ENCODE results near the gene SNCAIP. TPM values are rescaled to one million over a fixed set of nuclear protein-coding genes. Genes with fewer than 3 reads are reported as not detected.

The SNCAIP gene
- total and polyA plus RNA-seq, 2 experiments from 2014 or later: 6.1 to 11.9 TPM

- Mint-ChIP-seq H3K27me3 (ENCODE audit: insufficient read depth, low read depth, poor library complexity) (peaks cover 7% of the 10 kb centered on the region), H3K4me3 (no peak overlapping the region), H3K4me1 (peaks cover 62% of the 10 kb centered on the region), H3K9me3 (no peaks in the 10 kb centered on the region; the same call in 2 of the 3 replicates), H3K36me3 (ENCODE audit: low read depth) (peaks cover 6% of the 10 kb centered on the region; the same call in 2 of the 3 replicates), H3K27ac (peak overlapping the region; percentile 28)
- no peak overlapping the region for H3K4me3 ChIP-seq
- H3K79me2 ChIP-seq (replicated peaks; ENCODE audit: insufficient read depth): no peaks in the 10 kb centered on the region
- H3K4me2 ChIP-seq: peak overlapping the region; percentile 34; the same call in 1 of the 2 replicates
- peaks cover 45% of the 10 kb centered on the region for H3K4me1 ChIP-seq (ENCODE audit: insufficient read depth)
- no peaks in the 10 kb centered on the region for H3K36me3 ChIP-seq (ENCODE audit: insufficient read depth)
- TF ChIP-seq ZNF114 (CRISPR knock-in tag; IDR thresholded peaks at IDR 0.05) (no peak), CTCF (conservative IDR thresholded peaks at IDR 0.05; ENCODE audit: low read depth in 2 of 2) (peak in 1 of 2 experiments; percentile 45; a peak in 2 of 4 replicates)
- H3K27ac ChIP-seq (ENCODE audit: low read depth): peak overlapping the region; percentile 39
- H3K27me3 ChIP-seq (ENCODE audit: insufficient read depth): no peaks in the 10 kb centered on the region
- no peaks in the 10 kb centered on the region for H4K20me1 ChIP-seq (replicated peaks; ENCODE audit: insufficient read depth)
- DNase-seq (ENCODE audit: low spot score) (peak; percentile 50), ATAC-seq (peak; percentile 95)
- no peaks in the 10 kb centered on the region for H3K9me2 ChIP-seq (ENCODE audit: insufficient read depth)
- no peaks in the 10 kb centered on the region for H3F3A ChIP-seq (replicated peaks; ENCODE audit: low read depth)
- peak overlapping the region; percentile 70 for H2AFZ ChIP-seq
Observed at GRCh38 chr5:122471031-122471751, 159.2 kb downstream of the SNCAIP start.

- Histone ChIP-seq H3K36me3 (ENCODE audit: insufficient read depth) (no peaks in the 10 kb centered on the region), H2AFZ (peak overlapping the region; percentile 70), H3K9me2 (ENCODE audit: insufficient read depth) (no peaks in the 10 kb centered on the region), H3K4me2 (peak overlapping the region; percentile 34; the same call in 1 of the 2 replicates), H3K27ac (ENCODE audit: low read depth) (peak overlapping the region; percentile 39; the same call in 1 of the 2 replicates), H3K79me2 (replicated peaks; ENCODE audit: insufficient read depth) (no peaks in the 10 kb centered on the region), H3K27me3 (ENCODE audit: insufficient read depth) (no peaks in the 10 kb centered on the region), H3K4me3 (no peak overlapping the region), H3F3A (replicated peaks; ENCODE audit: low read depth) (no peaks in the 10 kb centered on the region), H4K20me1 (replicated peaks; ENCODE audit: insufficient read depth) (no peaks in the 10 kb centered on the region), H3K4me1 (ENCODE audit: insufficient read depth) (peaks cover 40% of the 10 kb centered on the region)
- peaks cover 7% of the 10 kb centered on the region for H3K27me3 Mint-ChIP-seq (ENCODE audit: insufficient read depth, low read depth, poor library complexity)
- DNase-seq (ENCODE audit: low spot score) (no peak), ATAC-seq (peak; percentile 64)
- H3K4me3 Mint-ChIP-seq: no peak overlapping the region
- no peaks in the 10 kb centered on the region; the same call in 2 of the 3 replicates for H3K9me3 Mint-ChIP-seq
- H3K36me3 Mint-ChIP-seq (ENCODE audit: low read depth): peaks cover 6% of the 10 kb centered on the region; the same call in 2 of the 3 replicates
- peak overlapping the region; percentile 28 for H3K27ac Mint-ChIP-seq
- peaks cover 59% of the 10 kb centered on the region for H3K4me1 Mint-ChIP-seq
- TF ChIP-seq ZNF462 (CRISPR knock-in tag; IDR thresholded peaks at IDR 0.05): no peak
- TF ChIP-seq REST (IDR thresholded peaks at IDR 0.05; ENCODE audit: unreplicated experiment): no peak
- TF ChIP-seq CTCF (conservative IDR thresholded peaks at IDR 0.05; ENCODE audit: low read depth in 2 of 2): no peak
- TF ChIP-seq CREB1 (CRISPR knock-in tag; IDR thresholded peaks at IDR 0.05; ENCODE audit: low read depth): no peak
- no peak for TF ChIP-seq JUNB (IDR thresholded peaks at IDR 0.05; ENCODE audit: unreplicated experiment)
Observed at GRCh38 chr5:122471752-122472061, 159.7 kb downstream of the SNCAIP start.

Data from GM23338 (cell line).